Parathyroid adenoma (tissue), 2 donors: ENCODE results near the gene CCL4.

ENCODE experiments used
- H2AFZ ChIP-seq: fragments of 300-600 bp; sonication (generic); one replicate; pipeline ENCODE4 v1.7.0; 2017; ENCODE audit warnings: antibody characterized with exemption, mild to moderate bottlenecking
- H3K27ac ChIP-seq: fragments of 300-600 bp; sonication (generic); one replicate; pipeline ENCODE4 v1.7.0; 2017
- H3K27me3 ChIP-seq: fragments of 300-600 bp; sonication (generic); one replicate; pipeline ENCODE4 v1.7.0; 2017; ENCODE audit warnings: low read length; ENCODE audit not compliant: control insufficient read depth, insufficient read depth
- H3K36me3 ChIP-seq: fragments of 300-600 bp; sonication (generic); one replicate; pipeline ENCODE4 v1.7.0; 2017; ENCODE audit warnings: low read length; ENCODE audit not compliant: control insufficient read depth, insufficient read depth
- H3K4me1 ChIP-seq: fragments of 300-600 bp; sonication (generic); one replicate; pipeline ENCODE4 v1.7.0; 2017; ENCODE audit warnings: control low read depth
- H3K4me2 ChIP-seq: fragments of 300-600 bp; sonication (generic); one replicate; pipeline ENCODE4 v1.7.0; 2017; ENCODE audit warnings: low read length
- H3K4me3 ChIP-seq: fragments of 300-600 bp; sonication (generic); one replicate; pipeline ENCODE4 v1.7.0; 2017; ENCODE audit warnings: low read depth, low read length
- H3K79me2 ChIP-seq: fragments of 300-600 bp; sonication (generic); one replicate; pipeline ENCODE4 v1.7.0; 2017; ENCODE audit warnings: control low read depth
- H3K9ac ChIP-seq: fragments of 300-600 bp; sonication (generic); one replicate; pipeline ENCODE4 v1.7.0; 2017; ENCODE audit warnings: mild to moderate bottlenecking
- H3K9me3 ChIP-seq: fragments of 300-600 bp; sonication (generic); one replicate; pipeline ENCODE4 v1.7.0; 2017; ENCODE audit warnings: low read length; ENCODE audit not compliant: control insufficient read depth
- TF ChIP-seq, protein P1 (sequence below): fragments of 300-600 bp; sonication (generic); IDR thresholded peaks from one replicate; pipeline ENCODE4 v1.7.0; 2017; ENCODE audit warnings: antibody characterized with exemption, mild to moderate bottlenecking
- donor health status: primary hyperparathyroidism.

Gene CCL4

DNA sequence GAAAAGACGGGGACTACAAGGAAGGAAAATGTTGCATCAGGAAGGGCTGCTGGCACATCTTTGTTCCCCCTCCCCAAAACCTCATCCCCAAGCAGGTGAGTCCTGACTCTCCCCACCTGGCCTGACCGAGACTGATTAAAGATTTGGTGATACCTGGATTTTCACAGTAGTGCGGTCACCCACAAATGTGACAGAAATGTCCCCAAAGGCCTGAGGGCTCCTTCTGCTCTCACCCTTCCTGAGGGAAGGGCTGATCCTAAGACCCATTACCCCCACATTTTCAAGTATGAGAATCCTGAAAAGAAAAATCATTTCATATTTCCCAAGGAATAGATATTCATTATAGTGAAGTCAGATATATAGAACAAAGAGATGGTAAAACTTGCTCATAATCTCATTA is 44.0 kb downstream of the CCL4 start:
- H3K4me3 ChIP-seq, result no peak overlapping the region
- H3K9ac ChIP-seq, result no peak overlapping the region
- no peak overlapping the region for H3K27ac ChIP-seq
- H3K9me3 ChIP-seq, result no peaks in the 10 kb centered on the region
- H3K27me3 ChIP-seq, result no peaks in the 10 kb centered on the region
- H3K79me2 ChIP-seq, result no peaks in the 10 kb centered on the region
- TF ChIP-seq, protein P1, sequence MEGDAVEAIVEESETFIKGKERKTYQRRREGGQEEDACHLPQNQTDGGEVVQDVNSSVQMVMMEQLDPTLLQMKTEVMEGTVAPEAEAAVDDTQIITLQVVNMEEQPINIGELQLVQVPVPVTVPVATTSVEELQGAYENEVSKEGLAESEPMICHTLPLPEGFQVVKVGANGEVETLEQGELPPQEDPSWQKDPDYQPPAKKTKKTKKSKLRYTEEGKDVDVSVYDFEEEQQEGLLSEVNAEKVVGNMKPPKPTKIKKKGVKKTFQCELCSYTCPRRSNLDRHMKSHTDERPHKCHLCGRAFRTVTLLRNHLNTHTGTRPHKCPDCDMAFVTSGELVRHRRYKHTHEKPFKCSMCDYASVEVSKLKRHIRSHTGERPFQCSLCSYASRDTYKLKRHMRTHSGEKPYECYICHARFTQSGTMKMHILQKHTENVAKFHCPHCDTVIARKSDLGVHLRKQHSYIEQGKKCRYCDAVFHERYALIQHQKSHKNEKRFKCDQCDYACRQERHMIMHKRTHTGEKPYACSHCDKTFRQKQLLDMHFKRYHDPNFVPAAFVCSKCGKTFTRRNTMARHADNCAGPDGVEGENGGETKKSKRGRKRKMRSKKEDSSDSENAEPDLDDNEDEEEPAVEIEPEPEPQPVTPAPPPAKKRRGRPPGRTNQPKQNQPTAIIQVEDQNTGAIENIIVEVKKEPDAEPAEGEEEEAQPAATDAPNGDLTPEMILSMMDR, result no peak
- no peaks in the 10 kb centered on the region for H3K4me1 ChIP-seq
- H2AFZ ChIP-seq, result no peak overlapping the region
- no peak overlapping the region for H3K4me2 ChIP-seq
- no peaks in the 10 kb centered on the region for H3K36me3 ChIP-seq

DNA sequence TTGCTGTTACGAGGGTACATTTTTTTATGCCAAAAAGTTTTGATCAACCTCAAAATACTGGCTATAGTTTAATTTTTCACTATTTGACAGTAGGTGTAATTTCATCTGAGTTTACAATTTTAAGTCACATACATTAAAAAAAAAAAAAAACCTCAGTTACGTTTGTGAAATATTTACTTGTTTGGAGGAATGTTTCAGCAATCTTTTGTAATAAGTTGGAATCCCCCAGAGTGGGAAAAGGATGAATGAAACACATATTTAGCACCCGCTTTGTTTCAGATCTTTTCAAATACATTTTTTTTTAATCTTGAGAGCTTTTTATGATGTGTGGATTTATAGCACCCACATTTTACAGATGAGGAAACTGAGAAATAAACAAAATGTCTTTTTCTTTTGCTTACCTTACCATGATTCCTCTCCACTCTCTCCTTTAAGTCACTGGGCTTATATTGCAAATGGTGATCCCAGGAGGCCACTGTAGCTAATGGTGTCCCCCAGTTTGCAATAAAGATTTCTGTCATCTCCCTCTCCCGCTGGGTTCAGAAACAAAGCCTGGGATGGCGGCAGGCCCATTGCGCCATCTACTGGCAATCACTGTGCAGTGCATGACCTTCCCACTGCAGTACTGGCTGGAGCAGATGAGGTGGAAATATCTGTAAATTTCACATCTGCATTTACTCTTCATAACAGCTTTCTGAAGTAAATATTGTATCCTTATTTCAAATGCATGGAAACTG is 45.1 kb downstream of the CCL4 start:
- no peak overlapping the region for H3K4me3 ChIP-seq
- H2AFZ ChIP-seq, result no peak overlapping the region
- no peaks in the 10 kb centered on the region for H3K27me3 ChIP-seq
- no peaks in the 10 kb centered on the region for H3K9me3 ChIP-seq
- H3K9ac ChIP-seq, result no peak overlapping the region
- no peak overlapping the region for H3K27ac ChIP-seq
- no peaks in the 10 kb centered on the region for H3K4me1 ChIP-seq
- H3K4me2 ChIP-seq, result no peak overlapping the region
- no peaks in the 10 kb centered on the region for H3K36me3 ChIP-seq
- TF ChIP-seq, protein P1, result peak; percentile 96
- no peaks in the 10 kb centered on the region for H3K79me2 ChIP-seq

DNA sequence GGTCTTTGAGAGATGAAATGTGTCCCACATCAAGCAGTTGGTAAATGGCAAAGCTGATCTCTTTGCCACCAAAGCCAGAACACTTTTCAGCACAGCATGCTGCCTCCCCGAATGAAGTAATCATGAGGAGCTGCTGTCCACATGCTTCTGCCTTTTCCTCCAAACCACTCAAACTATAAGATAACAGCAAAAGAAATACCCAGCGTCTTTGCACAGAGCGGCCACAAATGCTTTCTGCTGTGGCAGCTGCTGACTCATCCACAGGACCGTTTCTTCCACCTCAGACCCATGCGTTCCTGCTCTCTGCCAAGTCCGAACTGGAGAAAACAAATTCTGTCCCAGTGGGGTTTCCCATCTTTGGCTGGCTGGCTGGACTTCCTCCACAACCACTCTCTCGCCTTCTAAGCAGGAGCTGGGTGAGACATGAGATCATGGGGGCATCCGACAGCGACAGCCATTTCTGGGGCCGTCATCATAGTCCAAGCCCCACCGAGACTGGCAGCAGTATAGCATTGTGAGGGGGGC is 45.7 kb downstream of the CCL4 start:
- no peak overlapping the region for H3K4me3 ChIP-seq
- TF ChIP-seq, protein P1, result no peak
- H3K9ac ChIP-seq, result no peak overlapping the region
- no peak overlapping the region for H3K27ac ChIP-seq
- H3K36me3 ChIP-seq, result no peaks in the 10 kb centered on the region
- no peaks in the 10 kb centered on the region for H3K27me3 ChIP-seq
- H2AFZ ChIP-seq, result no peak overlapping the region
- H3K4me2 ChIP-seq, result no peak overlapping the region
- H3K9me3 ChIP-seq, result no peaks in the 10 kb centered on the region
- no peaks in the 10 kb centered on the region for H3K4me1 ChIP-seq
- no peaks in the 10 kb centered on the region for H3K79me2 ChIP-seq

DNA sequence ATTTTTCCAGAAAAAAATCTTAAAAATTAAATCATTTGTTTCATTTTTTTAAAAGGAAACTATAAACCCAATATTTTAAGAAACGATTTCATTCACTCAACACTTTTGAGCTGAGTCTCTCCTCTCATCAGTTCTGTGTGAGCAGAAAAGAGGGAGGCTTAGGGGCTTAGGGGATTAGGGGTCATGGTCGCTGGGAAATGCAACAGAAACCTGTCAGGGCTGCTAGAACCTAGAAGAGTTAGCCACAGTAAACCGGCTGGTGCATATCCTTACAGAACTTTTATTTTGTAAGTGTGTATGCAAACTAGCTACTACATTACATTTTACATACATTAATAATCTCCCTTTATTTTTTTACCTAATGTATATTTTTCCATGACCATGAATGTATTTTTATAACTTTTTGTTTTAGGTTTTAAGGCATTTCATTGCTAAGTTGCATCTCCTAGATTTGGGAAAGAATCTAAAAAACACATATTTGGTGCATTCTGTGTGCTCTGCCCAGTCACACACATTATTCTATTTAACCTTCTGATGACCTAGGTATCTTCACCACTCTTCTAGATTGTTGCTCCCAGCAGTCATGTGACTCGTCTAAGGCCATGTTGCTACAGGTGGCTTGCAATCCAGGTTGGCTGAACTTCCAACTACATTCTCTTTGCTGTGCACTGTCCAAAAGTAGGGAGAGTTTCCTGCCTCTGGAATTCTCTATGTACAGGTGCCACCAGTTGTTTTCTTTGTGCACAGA is 48.4 kb downstream of the CCL4 start:
- no peak overlapping the region for H3K4me3 ChIP-seq
- no peak overlapping the region for H3K27ac ChIP-seq
- H3K36me3 ChIP-seq, result no peaks in the 10 kb centered on the region
- H3K9ac ChIP-seq, result no peak overlapping the region
- H3K27me3 ChIP-seq, result no peaks in the 10 kb centered on the region
- TF ChIP-seq, protein P1, result no peak
- H3K9me3 ChIP-seq, result no peaks in the 10 kb centered on the region
- H2AFZ ChIP-seq, result no peak overlapping the region
- H3K4me2 ChIP-seq, result no peak overlapping the region
- H3K4me1 ChIP-seq, result no peaks in the 10 kb centered on the region
- no peaks in the 10 kb centered on the region for H3K79me2 ChIP-seq
